SKM-1 treated with dmso at 0.1 percent for 144 hours (cell line): ENCODE measurements around the gene IRF7.

ENCODE experiments used
- DNase-seq: peaks from one replicate; lab custom pipeline; 2025; ENCODE audit not compliant: unreplicated experiment; lab: John Stamatoyannopoulos, UW

IRF7 gene

DNA sequence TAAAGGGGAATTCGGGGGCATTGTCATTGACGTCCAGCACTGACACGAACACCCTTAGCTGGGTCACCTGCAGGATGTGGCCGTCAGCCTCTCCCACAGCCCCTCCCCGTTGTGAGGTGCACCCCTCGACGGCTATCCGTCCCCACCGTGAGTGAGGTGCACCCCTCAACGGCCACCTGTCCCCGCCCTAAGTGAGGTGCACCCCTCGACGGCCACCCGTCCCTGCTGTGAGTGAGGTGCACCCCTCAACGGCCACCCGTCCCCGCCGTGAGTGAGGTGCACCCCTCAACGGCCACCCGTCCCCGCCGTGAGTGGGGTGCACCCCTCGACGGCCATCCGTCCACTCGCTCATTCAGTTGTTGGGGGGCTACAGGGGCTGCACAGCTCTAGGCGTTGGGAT, 6.1 kb upstream of the IRF7 start:
- no peak for DNase-seq

DNA sequence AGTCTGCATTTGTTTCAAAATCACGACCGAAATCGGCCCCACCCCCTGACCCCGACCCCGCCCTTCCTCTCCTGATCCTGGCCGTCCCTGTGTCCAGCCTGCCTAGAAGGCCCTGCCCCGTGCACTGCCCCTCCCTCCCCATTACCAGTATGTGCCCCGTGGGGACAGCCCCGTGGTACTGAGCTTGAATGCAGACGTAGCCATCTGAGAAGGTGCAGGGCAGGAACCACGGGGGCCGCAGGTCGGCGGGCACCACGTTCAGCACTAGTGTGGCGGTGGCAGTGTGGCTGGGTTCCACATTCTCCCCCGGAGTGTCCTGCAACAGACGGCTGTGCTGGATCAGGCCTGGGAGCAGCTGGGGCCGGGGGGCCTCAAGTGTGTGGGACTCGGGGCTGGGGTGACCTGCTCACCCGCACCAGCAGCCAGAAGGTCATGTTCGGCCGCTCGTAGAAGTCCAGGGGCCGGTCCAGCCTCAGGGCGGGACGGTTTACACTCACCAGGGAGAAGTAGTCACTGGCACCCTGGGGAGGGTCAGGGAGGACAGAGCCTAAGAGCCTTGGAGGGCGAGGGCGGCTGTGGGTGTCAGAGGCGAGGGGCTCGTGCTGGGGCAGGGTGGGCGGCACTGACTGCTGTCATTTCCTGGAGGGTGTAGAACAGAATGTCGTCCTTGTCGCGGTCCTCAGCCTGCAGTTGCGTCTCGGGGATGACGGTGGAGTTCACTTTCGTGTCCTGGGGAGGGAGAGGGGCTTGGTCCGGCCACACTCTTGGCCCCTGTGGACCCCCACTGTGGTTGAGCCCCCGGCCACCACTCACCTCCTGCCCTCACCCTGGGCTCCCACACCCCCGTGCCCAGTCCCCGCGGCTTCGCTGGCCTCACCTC, 5.4 kb upstream of the IRF7 start:
- no peak for DNase-seq

DNA sequence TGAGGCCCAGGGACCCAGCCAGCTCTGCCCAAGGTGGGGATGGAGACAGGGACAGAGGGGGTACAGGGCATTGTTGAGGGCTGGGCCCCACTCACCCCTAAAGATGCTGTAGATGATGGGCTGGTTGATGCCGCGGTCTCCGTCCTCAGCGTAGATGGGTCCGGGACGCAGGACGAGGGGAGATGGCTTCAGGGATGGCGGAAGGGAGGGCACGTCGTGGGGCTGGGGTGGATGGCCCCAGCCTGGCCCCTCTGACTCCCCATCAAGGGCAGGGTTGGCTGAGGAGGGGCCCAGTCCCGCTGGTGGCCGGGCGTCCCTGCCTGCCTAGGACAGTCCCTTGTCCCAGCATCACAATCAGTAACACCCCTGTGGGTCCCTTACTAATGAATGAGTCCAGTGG, 4.5 kb upstream of the IRF7 start:
- no peak for DNase-seq

DNA sequence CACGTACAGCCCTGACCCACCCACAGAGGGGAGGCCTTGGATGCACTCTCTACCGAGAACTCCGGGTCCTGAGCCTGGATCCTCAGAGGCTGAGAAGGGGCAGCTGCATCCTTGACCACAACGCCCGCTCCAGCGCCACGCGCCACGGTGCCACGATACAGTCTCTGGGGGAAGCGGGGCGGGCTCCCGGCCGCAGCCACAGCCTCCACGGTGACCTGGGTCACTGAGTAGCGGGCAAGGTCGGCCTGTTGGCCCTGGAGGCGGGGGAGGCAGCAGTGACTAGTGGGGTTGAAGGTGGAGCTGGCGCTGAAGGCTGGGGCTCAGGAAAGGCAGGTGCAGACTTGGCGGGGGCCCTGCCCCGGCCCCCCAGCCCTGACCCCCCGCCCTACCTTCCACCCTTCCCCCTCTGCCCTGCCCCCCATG, 3.9 kb upstream of the IRF7 start:
- no peak for DNase-seq

DNA sequence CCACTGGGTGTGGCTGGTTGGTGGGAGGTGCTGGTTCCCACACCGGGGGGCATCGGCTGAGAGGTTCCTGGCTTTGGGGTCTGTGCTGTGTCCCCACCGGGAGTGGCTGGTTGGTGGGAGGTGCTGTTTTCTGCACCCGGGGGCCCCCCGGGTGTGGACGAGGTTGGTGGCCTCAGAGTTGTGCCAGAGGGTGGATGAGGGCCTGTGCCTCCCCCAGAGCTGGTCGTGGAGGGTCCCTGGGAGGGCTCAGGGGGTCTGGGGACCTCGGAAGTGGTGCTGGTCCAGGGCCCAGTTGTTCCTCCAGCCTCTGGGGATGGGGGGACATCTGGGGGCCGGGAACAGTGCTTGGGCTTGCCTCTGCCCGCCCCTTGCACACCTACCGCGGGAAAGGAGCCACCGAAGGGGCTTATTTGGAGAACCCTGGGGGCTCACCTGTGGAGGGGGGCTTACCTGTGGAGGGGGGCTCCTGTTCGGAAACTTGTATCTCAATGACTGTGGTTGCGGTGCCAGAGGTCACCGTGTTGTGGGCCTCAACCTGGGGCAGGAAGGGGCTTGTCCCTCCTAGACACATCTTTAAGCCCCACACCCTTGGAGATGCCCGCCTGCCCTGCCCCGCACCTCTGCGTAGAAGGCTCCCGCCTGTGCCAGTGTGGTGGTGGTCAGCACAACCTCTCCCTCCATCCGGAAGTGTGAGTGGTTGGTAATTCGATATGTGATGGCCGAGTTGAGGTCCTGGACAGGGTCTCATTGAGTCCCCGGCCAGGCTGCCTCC, 3.3 kb upstream of the IRF7 start:
- no peak for DNase-seq

DNA sequence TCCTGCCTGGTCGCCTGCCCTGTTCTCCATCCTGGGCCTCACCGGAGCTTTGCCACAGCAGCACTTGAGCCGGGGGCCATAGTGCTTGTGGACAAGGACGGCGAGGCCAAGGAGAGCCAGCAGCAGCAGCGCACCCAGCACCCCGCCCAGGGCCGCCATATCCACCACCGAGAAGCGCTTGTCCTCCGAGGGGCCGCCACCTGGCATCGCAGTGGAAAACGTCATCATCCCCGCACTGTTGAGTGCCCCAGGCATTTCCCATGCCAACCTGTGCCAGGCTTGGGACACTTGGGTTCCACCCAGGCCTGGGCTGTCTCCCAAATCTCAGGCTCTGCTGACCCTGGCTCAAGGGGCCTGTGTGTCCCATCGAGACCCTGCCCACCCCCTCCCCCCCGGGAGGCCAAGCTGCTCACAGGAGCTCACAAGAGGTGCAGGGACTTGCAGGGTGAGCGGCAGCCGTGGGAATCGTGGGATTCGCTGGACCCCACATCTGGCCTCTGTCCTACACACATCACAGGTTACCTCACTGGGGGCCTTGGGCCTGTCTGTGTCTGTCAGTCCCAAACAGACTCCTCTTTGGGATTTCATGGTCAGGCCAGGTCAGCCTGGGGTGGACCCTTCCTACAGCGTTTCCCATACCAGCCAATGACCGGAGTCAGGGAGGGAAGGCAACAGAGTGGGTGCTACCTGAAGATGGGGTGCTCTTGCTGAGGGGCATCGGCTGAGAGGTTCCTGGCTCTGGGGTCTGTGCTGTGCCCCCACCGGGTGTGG, 2.3 kb upstream of the IRF7 start:
- no peak for DNase-seq

DNA sequence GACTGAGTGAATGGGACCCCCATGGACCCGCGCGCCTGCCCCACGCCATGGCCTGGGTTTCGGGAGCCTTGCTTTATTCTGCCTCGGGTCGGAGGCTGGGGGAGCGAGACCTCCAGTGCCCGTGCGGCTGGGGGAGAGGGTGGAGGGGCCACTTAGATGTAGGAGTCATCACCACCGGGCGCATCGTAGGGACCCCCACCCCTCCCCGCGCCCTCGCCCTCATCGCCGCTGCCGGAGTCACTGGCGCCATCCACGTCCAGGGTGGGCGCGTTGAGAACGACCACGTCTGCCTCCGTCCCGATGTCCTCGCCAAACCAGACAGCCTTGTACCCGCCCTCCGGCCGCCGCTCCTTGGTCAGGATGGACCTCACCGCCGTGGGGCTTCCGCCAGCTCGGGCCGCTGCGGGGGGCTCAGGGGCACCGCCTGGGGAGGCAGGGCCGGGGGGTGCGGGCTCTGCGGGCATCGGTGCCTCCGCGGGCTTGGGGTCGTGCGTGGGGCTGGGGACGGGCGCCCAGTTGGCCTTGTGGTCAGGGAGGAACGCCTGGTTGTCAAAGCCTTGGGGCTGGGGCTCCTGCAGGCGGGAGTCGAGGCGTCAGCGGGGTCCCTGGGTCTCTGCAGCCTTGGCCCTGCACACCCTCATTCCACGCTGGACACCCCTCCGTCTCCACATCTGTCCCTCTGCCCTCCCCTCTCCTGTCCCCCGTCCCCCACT, 1.6 kb upstream of the IRF7 start:
- DNase-seq: no peak

DNA sequence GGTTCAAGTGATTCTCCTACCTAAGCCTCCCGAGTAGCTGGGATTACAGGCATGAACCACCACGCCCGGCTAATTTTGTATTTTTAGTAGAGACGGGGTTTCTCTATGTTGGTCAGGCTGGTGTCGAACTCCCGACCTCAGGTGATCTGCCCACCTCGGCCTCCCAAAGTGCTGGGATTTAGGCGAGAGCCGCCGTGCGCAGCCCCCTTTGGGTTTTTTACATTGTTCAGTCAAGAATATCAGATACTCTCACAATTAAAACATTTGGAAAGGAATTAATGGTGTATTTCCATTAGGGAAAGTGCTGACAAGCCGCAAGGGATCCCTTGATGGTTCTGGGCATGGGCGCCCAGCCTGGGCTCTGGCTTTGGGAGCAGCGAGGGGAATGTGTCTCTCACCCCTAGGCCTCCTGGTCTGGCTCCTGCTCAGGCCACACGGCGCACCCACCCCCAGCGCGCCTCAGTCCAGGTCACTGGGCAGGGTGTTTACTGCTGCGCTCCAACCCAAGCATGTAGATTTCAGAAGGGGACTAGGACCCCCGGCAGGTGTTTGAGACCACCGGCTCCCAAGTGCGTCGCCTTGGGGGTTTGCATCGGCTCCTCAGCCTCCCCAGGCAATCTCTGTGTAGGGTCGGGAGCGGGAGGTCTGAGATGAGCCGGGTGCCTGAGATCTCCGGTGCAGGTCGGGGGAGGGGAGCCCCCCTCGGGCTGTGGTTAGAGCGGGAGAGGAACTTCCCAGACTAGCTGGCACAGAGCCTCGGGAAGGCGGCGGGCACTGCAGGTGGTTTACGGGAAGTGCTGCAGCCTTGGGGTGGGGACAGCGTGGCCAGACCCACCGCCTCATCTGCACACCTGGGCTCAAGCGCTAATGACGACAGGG, 809 bp upstream of the IRF7 start:
- DNase-seq: no peak

DNA sequence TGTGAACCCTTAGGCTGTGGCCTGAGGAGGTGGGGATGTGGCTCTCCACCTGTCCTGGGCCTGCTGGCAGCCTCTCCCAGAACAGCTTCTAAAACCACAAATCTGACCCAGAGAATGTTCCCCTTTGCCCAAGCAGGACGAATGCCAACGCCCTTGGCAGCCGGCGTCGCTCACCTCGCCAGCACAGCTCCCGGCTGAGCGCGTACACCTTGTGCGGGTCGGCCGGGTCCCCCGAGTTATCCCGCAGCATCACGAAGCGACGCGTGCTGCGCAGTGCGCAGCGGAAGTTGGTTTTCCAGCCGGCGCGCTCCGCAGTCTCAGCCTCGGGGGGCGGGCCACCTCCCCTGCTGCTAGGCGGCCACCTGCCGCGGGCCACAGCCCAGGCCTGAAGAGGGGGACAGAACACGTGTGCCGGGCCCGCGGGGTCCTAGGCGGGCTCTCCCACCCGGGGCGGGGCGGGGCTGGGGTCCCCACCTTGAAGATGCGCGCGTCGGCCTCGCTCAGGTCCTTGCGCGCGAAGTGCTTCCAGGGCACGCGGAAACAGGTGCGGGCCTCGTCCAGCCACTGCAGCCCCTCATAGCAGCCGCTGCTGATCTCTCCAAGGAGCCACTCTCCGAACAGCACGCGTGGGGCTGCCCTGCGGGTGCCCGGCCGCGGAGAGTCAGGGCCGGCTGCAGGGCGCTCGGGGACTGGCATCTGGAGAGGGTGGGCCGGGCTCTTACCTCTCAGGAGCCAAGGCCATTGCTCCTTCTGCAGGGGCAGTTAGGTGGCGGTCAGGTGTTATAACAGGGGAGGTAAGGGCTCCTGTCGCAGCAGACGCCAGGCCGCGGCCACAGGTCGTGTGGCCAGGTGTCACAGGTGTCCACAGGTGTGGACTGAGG, 887 bp downstream of the IRF7 start:
- DNase-seq: no peak

DNA sequence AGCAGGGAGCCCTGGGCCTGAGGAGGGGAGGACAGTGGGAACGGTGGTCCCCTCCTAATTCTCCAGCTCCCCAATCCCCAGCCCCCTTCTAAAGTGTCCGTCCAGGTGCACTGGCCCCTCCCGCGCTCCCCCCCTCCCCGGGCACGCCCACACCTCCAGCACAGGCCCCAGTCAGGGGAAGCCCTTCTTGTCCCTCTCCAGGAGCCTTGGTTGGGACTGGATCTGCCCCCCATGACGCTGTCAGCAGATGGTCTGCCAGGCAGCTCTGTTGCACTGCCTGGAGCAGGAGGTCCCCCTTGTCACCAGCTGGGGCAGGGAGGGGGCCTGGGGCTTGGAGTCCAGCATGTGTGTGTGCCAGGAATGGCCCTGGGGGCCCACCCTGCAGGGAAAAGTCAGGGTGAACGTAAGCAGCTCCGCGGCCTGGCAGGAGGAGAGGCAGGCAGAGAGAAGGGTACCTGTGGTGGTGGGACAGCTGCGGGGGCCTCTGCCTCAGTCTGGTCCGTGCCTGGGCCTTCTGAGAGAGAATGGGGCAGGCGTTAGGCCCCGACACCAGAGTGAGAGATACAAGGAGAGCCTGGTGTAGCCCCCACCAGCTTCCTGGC, 1.6 kb downstream of the IRF7 start:
- no peak for DNase-seq

DNA sequence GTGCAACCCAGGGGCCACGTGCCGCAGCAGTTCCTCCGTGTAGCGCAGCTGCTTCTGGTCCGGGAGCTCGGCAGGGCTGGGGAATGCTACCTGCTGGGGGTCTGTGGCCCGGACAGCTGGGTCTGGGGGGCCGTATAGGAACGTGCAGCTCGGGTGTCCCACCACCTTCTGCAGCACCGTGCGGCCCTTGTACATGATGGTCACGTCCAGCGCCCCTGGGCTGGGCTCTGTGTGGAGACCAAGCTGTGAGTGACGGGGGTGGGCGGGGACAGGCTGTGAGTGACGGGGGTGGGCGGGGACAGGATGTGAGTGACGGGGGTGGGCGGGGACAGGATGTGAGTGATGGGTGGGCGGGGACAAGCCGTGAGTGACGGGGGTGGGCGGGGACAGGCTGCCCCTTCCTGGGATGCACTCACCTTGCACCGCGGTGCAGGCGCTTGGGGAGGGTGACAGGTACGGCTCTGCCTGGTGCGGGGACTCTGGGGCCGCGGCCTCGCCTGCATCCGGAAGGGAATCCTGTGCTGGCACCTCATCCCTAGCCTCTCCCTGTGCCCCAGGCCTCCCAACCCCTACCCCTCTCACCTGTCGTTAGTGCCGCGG, 2.3 kb downstream of the IRF7 start:
- DNase-seq: no peak

DNA sequence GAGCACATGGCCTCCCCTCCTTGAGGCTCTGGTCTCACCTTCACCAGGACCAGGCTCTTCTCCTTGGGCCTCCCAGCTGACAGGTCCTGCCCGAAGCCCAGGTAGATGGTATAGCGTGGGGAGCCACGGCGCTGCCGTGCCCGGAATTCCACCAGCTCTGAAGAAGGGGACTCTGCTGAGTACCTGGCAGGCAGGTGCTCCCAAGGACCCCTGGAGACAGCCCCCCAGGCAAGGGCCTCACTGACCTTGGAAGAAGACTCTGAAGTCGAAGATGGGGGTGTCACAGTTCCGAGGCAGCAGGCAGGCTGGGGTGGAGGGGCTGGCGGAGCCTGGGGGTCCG, 2.8 kb downstream of the IRF7 start:
- DNase-seq: no peak

DNA sequence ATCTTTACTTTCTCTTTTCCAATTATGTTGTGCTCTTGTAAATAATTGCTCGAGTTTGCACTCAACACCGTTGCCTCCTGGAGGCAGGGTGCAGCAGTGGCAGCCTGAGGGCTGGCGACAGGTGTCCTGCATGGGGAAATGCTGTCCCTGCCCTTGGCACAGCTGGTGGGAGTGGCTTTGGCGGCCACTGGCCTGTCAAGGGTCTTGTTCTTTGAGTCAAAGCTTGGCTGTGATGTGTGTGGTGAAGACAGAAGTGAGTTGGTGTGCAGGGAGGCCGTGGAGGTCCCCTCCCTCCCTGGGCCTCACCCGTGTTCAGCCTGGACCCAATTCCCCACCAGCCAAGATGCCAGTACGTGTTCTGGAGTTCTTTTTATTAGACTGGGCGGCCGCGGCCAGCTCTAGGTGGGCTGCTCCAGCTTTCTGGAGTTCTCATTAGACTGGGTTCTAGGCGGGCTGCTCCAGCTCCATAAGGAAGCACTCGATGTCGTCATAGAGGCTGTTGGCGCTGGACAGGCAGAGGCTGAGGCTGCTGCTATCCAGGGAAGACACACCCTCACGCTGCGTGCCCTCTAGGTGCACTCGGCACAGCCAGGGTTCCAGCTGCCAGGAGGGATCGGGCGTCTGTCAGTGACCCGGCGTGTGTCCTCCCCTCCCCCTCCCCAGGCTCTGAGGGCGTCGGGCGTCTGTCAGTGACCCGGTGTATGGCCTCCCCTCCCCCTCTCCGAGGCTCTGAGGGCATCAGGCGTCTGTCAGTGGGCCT, 3.4 kb downstream of the IRF7 start:
- DNase-seq: no peak

DNA sequence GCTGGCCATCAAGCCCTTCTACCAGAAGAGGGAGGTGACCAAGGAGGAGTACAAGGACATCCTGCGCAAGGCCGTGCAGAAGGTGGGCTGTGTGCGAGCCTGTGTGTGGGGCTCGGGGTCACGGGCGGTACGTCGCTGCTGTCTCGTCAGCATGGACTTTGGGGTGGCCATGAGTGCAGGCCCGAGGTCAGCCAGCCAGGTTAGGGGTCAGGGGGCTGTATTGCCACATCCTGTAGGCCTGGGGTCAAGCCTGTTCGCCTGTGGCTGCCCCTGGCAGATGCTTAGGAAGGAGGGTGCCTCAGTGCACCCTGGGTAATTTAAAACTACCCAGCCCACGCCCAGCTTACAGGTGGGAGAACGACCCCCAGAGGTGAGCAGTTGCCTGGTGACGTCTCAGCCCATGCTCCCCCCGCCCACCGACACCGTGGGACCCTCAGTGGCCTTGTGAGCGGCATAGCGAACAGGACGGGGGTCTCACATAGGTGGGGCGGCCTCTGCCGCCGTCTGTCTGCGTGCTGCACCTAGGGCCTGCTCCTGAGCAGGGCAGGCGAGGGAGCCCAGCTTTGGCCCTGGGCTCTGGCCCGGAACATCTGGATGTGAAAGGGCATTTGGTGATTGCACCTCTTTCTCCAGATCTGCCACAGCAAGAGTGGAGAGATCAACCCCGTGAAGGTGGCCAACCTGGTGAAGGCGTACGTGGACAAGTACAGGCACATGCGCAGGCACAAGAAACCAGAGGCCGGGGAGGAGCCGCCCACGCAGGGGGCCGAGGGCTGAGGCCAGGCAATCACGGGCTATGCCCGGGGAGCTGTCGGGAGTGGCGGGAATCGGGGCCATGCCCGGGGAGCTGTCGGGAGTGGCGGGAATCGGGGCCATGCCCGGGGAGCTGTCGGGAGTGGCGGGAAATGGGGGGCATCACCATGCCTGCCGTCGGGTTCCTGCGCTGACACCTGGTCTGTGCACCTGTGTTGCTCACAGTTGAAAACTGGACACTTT, 4.5 kb downstream of the IRF7 start:
- no peak for DNase-seq

DNA sequence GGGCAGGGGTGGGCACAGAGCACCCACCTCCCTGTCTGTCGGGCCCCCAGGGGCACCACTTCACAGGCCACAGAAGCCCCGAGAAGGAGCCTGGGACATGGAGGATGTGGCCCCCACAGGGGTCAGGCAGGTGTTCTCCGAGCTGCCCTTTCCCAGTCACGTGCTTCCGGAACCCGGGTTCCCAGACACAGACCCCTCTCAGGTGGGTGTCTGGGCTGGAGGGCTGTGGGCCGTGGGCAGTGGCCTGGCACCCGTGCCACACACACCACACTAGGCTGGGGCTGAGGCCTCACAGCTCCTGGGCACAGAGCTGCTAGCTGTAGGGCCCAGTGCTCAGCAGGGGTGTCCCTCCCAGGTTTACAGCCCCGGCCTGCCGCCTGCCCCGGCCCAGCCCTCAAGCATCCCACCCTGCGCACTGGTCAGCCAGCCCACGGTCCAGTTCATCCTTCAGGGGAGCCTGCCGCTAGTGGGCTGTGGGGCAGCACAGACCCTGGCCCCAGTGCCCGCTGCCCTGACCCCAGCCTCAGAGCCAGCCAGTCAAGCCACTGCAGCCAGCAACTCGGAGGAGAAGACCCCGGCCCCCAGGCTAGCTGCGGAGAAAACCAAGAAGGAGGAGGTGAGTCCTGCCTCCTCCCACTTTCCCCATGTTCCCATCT, 5.5 kb downstream of the IRF7 start:
- DNase-seq: no peak

DNA sequence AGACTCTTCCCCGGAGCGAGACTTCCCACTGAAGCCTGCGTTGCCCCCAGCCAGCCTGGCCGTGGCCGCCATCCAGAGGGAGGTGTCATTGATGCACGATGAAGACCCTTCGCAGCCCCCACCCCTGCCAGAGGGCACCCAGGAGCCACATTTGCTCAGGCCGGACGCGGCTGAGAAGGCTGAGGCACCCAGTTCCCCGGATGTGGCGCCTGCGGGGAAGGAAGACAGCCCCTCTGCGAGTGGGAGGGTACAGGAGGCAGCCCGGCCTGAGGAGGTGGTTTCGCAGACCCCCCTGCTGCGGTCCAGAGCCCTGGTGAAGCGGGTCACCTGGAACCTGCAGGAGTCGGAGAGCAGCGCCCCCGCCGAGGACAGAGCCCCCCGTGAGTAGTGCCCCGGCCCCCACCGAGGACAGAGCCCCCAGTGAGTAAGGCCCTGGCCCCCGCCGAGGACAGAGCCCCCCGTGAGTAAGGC, 6.4 kb downstream of the IRF7 start:
- no peak for DNase-seq
